H1 (cell line): ENCODE measurements around the gene EIF3J. TPM values are rescaled to one million over a fixed set of nuclear protein-coding genes. Genes with fewer than 3 reads are reported as not detected.

Experiments used
- CHD7 ChIP-seq: fragments of 300-600 bp; sonication (generic); IDR thresholded peaks from 2 replicates; pipeline ENCODE4 v1.7.1; 2012; ENCODE audit warnings: low read length, moderate library complexity, mild to moderate bottlenecking, inconsistent platforms; ENCODE audit not compliant: insufficient replicate concordance
- CREB1 ChIP-seq: IDR thresholded peaks from 2 replicates; pipeline ENCODE4 v1.6.1; 2012; ENCODE audit warnings: inconsistent platforms
- EZH2 ChIP-seq: fragments of 200-600 bp; sonication (generic); IDR thresholded peaks from 2 replicates; pipeline ENCODE4 v1.7.1; 2012; ENCODE audit warnings: low read depth, mild to moderate bottlenecking, moderate library complexity, low read length, inconsistent platforms; ENCODE audit not compliant: severe bottlenecking
- FOSL1 ChIP-seq: IDR thresholded peaks from 2 replicates; pipeline ENCODE4 v1.6.1; 2011; ENCODE audit warnings: mild to moderate bottlenecking, low read depth, low read length, moderate library complexity; ENCODE audit not compliant: insufficient read depth
- JUND ChIP-seq: IDR thresholded peaks from 2 replicates; pipeline ENCODE4 v1.6.1; 2011; ENCODE audit warnings: mild to moderate bottlenecking, improper control_type of control experiment, low read length
- POLR2A ChIP-seq, 2 experiments: IDR thresholded peaks; 1 replicate in 1 of 2; 2 replicates in 1 of 2; pipeline ENCODE4 v1.6.1; 2011; ENCODE audit warnings: low read depth in 2 of 2, low read length in 2 of 2, mild to moderate bottlenecking in 2 of 2; ENCODE audit errors: control extremely low read depth in 1 of 2
- RNF2 ChIP-seq: fragments of 200-900, 300-1000 bp; sonication (generic); IDR thresholded peaks from 2 replicates; pipeline ENCODE4 v1.7.1; 2016; ENCODE audit warnings: borderline replicate concordance, low read depth, mild to moderate bottlenecking, antibody characterized with exemption, low read length; ENCODE audit not compliant: poor library complexity, severe bottlenecking; ENCODE audit errors: missing control alignments
- SP4 ChIP-seq: IDR thresholded peaks from 2 replicates; pipeline ENCODE4 v1.6.1; 2012; ENCODE audit warnings: low read length, inconsistent platforms
- SRF ChIP-seq: IDR thresholded peaks from 2 replicates; pipeline ENCODE4 v1.6.1; 2011; ENCODE audit warnings: mild to moderate bottlenecking, low read depth, low read length, moderate library complexity
- TAF7 ChIP-seq: optimal IDR thresholded peaks from 2 replicates; pipeline ENCODE3; 2011; ENCODE audit warnings: low read depth, mild to moderate bottlenecking, inconsistent platforms, low read length, moderate library complexity, borderline replicate concordance
- polyA plus RNA-seq, 7 experiments: library from polyadenylated mRNA; depleted of rRNA in 3 of 7; stranded (reverse) in 5 of 7; unstranded in 2 of 7; fragments of >200 nt in 5 of 7; fragments of 200-250 nt in 2 of 7; gene quantifications; 1 replicate in 5 of 7; 2 replicates in 1 of 7; 4 replicates in 1 of 7; pipeline versions ENCODE4 v1.2.1 to v1.2.3, GENCODE V29; 2011 to 2013; ENCODE audit warnings: missing spikeins in 2 of 7, mixed read lengths in 2 of 7
- total RNA-seq: library from RNA; stranded (reverse); fragmentation: NEBNext Ultra II Directional; extraction: Animal tissue kit (Norgen Biotek cat#: 25700); gene quantifications from 2 replicates; pipeline ENCODE4 v1.2.1, GENCODE V29; 2021
- TF ChIP-seq, protein P1 (sequence below): IDR thresholded peaks from 2 replicates; pipeline ENCODE4 v1.6.1; 2012; ENCODE audit warnings: inconsistent platforms

Gene EIF3J
- total and polyA plus RNA-seq, 2 of the 8 experiments (the other 6 are each of a cell fraction or from before 2014, with no cell fraction given): 26.8 to 119 TPM

GRCh38 chr15:44492672-44493071, 44.3 kb upstream of the EIF3J start (continued):
- TF ChIP-seq CHD7: no peak
- TF ChIP-seq CREB1: no peak
- TF ChIP-seq EZH2: no peak
- TF ChIP-seq TAF7: no peak
- no peak for TF ChIP-seq FOSL1
- no peak for TF ChIP-seq SRF
- no peak for TF ChIP-seq JUND
- no peak for TF ChIP-seq POLR2A (IDR thresholded peaks at IDR 0.05; ENCODE audit: control extremely low read depth in 1 of 2, low read depth in 2 of 2, low read length in 2 of 2)
- TF ChIP-seq SP4: no peak
- TF ChIP-seq RNF2: no peak
- TF ChIP-seq, protein P1, sequence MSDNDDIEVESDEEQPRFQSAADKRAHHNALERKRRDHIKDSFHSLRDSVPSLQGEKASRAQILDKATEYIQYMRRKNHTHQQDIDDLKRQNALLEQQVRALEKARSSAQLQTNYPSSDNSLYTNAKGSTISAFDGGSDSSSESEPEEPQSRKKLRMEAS: no peak
